Large intestine (tissue), 12 donors: ENCODE results near the gene ZFAND4. TPM values are rescaled to one million over a fixed set of nuclear protein-coding genes. Genes with fewer than 3 reads are reported as not detected.
"Not testable (repeated sequence)": the region's sequence is repeated elsewhere in the genome, so short reads cannot be mapped to it uniquely, and the experiment has no call there.

ENCODE experiments used
- DNase-seq, 2 donors: peaks; one replicate each; pipeline versions ENCODE4 v3.0.0 to v3.0.0-alpha.2; 2013
- H3K27ac ChIP-seq: one replicate; pipeline ENCODE4 v1.5.1; 2013; ENCODE audit warnings: low read length
- H3K27me3 ChIP-seq: 2 replicates; pipeline ENCODE4 v1.6.1; 2013; ENCODE audit warnings: low read length; ENCODE audit not compliant: control insufficient read depth, insufficient read depth
- H3K36me3 ChIP-seq: 2 replicates; pipeline ENCODE4 v1.6.1; 2013; ENCODE audit warnings: low read length; ENCODE audit not compliant: control insufficient read depth, insufficient read depth
- H3K4me1 ChIP-seq: one replicate; pipeline ENCODE4 v1.6.1; 2013; ENCODE audit warnings: low read length; ENCODE audit not compliant: control insufficient read depth, insufficient read depth
- H3K4me3 ChIP-seq: one replicate; pipeline ENCODE4 v1.5.1; 2013; ENCODE audit warnings: low read length
- H3K9me3 ChIP-seq: one replicate; pipeline ENCODE4 v1.6.1; 2013; ENCODE audit warnings: mild to moderate bottlenecking, low read depth, low read length, moderate library complexity; ENCODE audit not compliant: control insufficient read depth
- WGBS: methylation state at CpG from one replicate; pipeline ENCODE4 v1.1.5; 2013; ENCODE audit warnings: low lambda C conversion rate; ENCODE audit not compliant: insufficient coverage; 5-methylcytosine and 5-hydroxymethylcytosine counted together
- long read RNA-seq, 11 donors: transcript quantifications; one replicate each; lab custom pipeline, GENCODE V29; 2026
- polyA plus RNA-seq: library from polyadenylated mRNA; unstranded; fragments of 120-200 nt; gene quantifications from one replicate; pipeline ENCODE4 v1.2.1, GENCODE V29; 2013

Gene ZFAND4
- 10.0 TPM for polyA plus RNA-seq
- long read RNA-seq, donor 1 = 0 reads
- long read RNA-seq, donor 2 = 0 reads
- long read RNA-seq, donor 3 = 0 reads
- long read RNA-seq, donor 4 = 0 reads
- long read RNA-seq, donor 5 = 0 reads
- long read RNA-seq, donor 6 = 0 reads
- long read RNA-seq, donor 7 = 0 reads
- long read RNA-seq, donor 8 = 0 reads
- long read RNA-seq, donor 9 = 0 reads
- long read RNA-seq, donor 10 = 0 reads
- long read RNA-seq, donor 11 = 0 reads

DNA sequence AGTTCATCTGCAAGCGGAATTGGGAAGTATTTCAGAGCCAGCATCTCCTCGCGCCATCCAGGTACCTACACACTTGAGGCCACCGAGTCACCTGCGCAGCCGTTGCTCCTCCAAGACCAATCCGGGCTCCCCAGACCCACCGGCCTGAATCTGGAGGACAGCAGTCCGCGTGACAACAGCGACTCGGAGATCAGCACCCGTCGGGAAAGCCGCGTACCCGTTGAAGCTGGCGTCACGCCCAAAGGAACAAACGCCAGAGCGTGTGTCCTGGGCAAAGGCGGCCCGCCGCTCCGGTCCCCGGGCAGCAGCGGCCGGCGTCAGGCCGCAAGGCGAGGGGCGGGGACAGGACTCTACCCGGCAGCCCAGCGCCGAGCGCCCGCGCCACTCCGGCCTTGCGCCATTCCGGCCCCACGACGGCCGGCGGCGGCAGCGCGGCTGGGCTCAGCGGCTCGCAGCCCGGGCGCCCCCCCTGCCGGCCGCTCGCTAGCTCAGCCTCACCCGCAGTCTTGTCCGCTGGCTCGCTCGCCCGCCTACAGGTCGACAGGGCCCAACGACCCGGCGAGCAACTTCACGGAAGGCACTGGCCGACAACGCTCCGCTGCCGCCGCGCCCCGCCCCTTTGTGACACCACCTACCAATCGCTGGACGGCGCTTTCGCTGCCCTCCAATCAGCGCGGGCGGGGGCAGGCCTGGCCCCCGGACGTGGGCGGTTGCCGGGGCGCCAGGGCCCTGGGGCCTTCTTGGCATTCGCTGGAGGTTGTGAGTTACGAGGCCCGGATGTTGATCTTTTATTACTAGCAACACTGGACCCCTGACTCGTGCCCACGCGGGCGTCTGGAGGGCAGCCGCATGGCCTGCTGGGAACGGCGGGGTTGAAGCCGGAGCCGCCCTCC lies at the start of gene ZFAND4:
Gene ZFAND4 (minus strand): TSS at position 592 of the 893 bp plus-strand sequence. CDS start 9,047 bp downstream, outside the sequence.
- Histone ChIP-seq H3K36me3 (no peaks in the 10 kb centered on the region), H3K4me1 (no peaks in the 10 kb centered on the region), H3K27me3 (no peaks in the 10 kb centered on the region), H3K9me3 (peaks cover 2% of the 10 kb centered on the region), H3K4me3 (peak within 1 kb of the TSS; percentile 86), H3K27ac (peak within 1 kb of the TSS; percentile 58)
- peak; percentile 96 to 98 for DNase-seq
- WGBS = no CpG with 5 or more reads among the region's 96 CpGs

DNA sequence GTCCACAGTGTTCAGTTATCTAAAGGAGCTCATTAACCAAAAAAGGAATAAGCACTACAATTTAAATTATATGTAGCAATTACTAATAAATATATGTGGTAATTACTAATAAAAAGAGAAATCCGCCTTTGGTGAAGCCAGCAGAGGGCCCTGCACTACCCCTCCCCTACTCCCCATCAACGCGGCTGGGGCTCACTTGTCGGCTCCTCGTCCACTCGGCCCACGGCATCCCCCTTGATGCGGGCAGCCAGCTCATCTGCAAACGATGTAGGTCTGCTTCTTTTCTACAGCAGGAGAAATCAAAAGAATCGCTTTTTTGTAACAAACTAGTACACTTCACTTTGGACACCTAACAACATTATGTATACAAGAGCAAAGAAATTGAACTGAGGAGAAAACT lies 48.9 kb upstream of the ZFAND4 start:
- H3K36me3 ChIP-seq, H3K9me3 ChIP-seq, H3K27me3 ChIP-seq, H3K4me3 ChIP-seq, H3K27ac ChIP-seq, H3K4me1 ChIP-seq, DNase-seq: not testable (repeated sequence)
- no CpG with 5 or more reads among the region's 10 CpGs for WGBS

GRCh38 chr10:45717642-45718041 lies 45.1 kb upstream of the ZFAND4 start:
- H3K4me3 ChIP-seq, DNase-seq, H3K9me3 ChIP-seq, H3K27ac ChIP-seq, H3K27me3 ChIP-seq, H3K36me3 ChIP-seq, H3K4me1 ChIP-seq: not testable (repeated sequence)
- WGBS = 60% methylated on average over 1 of the region's 1 CpG

DNA sequence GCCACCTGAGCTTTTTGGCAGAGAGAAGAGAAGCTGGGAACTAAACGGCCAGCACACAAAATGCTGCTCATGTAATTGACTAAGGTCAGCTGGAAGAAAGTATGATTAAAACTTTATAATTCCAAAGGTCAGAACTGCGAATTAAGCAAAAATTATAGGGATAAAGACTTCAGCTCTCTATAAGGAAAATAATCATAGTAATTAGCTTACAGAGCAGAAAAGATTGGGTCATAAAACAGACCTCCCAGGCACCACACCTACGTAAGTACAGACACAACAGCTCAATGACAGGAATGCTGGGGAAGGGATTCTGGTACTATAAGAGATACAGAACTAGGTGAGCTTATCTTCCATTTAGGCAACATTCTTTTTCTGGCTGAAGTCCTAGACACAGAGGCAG lies 44.5 kb upstream of the ZFAND4 start:
- H3K27me3 ChIP-seq, H3K4me3 ChIP-seq, H3K36me3 ChIP-seq, H3K27ac ChIP-seq, DNase-seq, H3K9me3 ChIP-seq, H3K4me1 ChIP-seq: not testable (repeated sequence)
- WGBS = 40% methylated on average over 1 of the region's 3 CpGs

DNA sequence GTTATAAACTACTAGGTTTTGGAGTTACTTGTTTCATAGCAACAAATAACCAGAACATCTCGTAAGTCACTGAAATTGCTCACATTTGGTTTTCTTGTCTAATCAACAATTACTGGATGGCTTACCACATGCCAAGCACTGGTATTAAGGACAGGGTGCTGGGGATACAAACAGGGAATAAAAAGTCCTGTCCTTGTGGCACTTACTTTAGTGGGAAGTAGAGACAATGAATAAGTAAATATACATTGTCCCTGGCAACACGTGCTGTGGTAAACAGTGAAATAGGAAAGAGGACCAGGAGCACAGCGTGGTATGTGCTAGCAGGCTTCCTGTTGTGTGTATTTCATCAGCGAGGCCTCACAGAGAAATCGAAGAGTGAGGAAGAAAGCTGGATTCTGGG lies 38.7 kb upstream of the ZFAND4 start:
- WGBS = no CpG with 5 or more reads among the region's 5 CpGs
- not testable (repeated sequence) for H3K27me3 ChIP-seq, H3K9me3 ChIP-seq

DNA sequence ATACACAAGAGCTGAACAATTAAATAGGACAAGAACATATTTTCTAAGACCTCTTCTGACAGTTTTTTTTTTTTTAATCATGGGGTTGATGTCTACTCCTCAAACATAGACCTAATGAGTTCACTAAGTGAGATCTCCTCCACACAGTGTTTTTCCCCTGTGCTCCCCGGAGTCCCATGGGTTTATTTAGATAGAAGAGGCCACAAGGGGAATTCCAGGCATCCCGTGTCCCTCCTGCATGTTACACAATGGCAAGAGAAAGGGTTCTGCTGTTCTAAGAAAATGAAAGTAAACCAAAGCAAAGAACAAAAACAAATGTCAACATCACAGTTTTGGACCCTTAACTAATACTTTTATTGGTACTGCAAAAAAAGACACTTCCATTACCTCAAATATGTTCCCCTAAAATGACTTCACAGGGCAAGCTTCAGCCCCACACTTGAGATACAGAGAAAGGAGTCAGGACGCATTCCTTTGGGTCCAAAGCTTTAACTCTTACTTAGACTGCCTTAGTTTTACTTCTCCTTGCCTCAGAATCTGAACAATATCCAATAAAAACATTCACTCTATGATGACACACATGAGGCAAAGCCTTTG lies 37.7 kb upstream of the ZFAND4 start:
- H3K36me3 ChIP-seq, H3K27me3 ChIP-seq, H3K27ac ChIP-seq, H3K9me3 ChIP-seq, H3K4me1 ChIP-seq, H3K4me3 ChIP-seq: not testable (repeated sequence)
- peak in 1 of 2 donors; percentile 7 for DNase-seq
- WGBS = no CpG with 5 or more reads among the region's 3 CpGs

More for the DNA sequence above, 38.7 kb upstream of the ZFAND4 start:
- not testable (repeated sequence) for DNase-seq, H3K27ac ChIP-seq, H3K4me3 ChIP-seq, H3K4me1 ChIP-seq, H3K36me3 ChIP-seq

DNA sequence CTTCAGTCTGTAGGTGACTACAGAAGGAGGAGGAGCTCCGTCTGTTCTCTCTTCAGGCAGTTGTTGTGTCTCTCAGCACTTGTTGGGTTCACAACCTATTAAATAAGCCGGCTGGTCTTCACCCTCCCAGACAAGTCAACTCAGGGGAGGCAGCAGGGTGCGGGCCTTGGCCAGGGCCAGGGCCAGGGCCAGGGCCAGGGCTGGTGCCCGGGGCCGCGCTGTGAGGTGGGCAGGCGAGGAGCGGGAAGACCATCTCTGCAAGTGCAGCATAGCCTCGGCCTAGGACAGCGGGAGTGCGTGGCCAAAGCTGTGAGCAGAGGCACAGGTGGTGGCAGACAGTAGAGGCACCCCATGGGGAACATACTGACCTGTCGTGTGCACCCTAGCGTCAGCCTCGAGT lies 5.9 kb upstream of the ZFAND4 start:
- not testable (repeated sequence) for H3K36me3 ChIP-seq, H3K27me3 ChIP-seq, H3K4me3 ChIP-seq, DNase-seq, H3K9me3 ChIP-seq, H3K4me1 ChIP-seq, H3K27ac ChIP-seq
- no CpG with 5 or more reads among the region's 14 CpGs for WGBS

DNA sequence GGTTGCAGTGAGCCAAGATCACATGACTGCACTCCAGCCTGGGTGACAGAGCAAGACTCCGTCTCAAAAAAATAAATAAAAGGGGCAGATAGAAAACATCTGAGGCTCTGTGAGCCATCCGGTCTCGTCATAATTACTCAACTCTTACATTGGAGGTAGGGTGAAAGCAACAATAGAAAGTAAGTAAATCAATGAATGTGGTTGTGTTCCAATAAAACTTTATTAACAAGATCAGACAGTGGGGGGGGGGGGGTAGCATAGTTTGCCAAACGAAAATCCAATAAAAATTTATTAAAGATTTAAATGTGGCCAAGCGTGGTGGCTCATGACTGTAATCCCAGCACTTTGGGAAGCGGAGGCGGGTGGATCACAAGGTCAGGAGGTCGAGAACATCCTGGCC lies 2.8 kb upstream of the ZFAND4 start:
- no CpG with 5 or more reads among the region's 8 CpGs for WGBS
- no peak overlapping the region for H3K4me3 ChIP-seq
- H3K9me3 ChIP-seq = peaks cover 2% of the 10 kb centered on the region
- H3K36me3 ChIP-seq = no peaks in the 10 kb centered on the region
- H3K27me3 ChIP-seq = no peaks in the 10 kb centered on the region
- no peaks in the 10 kb centered on the region for H3K4me1 ChIP-seq
- DNase-seq = no peak
- H3K27ac ChIP-seq = no peak overlapping the region

GRCh38 chr10:45673074-45673648 lies 589 bp upstream of the ZFAND4 start:
- Histone ChIP-seq H3K27ac (peak overlapping the region; percentile 44), H3K9me3 (peaks cover 2% of the 10 kb centered on the region), H3K4me3 (peak overlapping the region; percentile 86), H3K27me3 (no peaks in the 10 kb centered on the region), H3K36me3 (no peaks in the 10 kb centered on the region), H3K4me1 (no peaks in the 10 kb centered on the region)
- no peak for DNase-seq
- no CpG with 5 or more reads among the region's 19 CpGs for WGBS

DNA sequence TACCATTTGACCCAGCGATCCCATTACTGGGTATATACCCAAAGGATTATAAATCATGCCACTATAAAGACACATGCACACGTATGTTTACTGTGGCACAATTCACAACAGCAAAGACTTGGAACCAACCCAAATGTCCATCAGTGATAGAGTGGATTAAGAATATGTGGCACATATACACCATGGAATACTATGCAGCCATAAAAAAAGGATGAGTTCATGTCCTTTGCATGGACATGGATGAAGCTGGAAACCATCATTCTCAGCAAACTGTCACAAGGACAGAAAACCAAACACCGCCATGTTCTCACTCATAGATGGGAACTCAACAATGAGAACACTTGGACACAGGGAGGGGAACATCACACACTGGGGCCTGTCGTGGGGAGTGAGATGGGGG lies 1.3 kb downstream of the ZFAND4 start:
- not testable (repeated sequence) for DNase-seq, H3K4me1 ChIP-seq, H3K27me3 ChIP-seq, H3K9me3 ChIP-seq, H3K36me3 ChIP-seq, H3K27ac ChIP-seq
- H3K4me3 ChIP-seq = peak overlapping the region; percentile 86
- WGBS = no CpG with 5 or more reads among the region's 4 CpGs
